Astrocyte (in vitro differentiated cells and primary cell): ENCODE results near the gene GRIK5. TPM values are rescaled to one million over a fixed set of nuclear protein-coding genes. Genes with fewer than 3 reads are reported as not detected.

Experiments used
- DNase-seq: peaks from one replicate; pipeline ENCODE4 v3.0.0-alpha.2; 2010; ENCODE audit warnings: low read depth
- FAIRE-seq: peaks from 2 replicates; lab custom pipeline; 2011; peaks lifted over from hg19 to GRCh38; lab: Jason Lieb, UNC
- H2AFZ ChIP-seq: 2 replicates; pipeline ENCODE4 v1.6.0; 2012; ENCODE audit warnings: low read depth, low read length, inconsistent platforms
- H3K27ac ChIP-seq: 2 replicates; pipeline ENCODE4 v1.5.1; 2011; ENCODE audit warnings: low read depth, low read length, inconsistent platforms
- H3K27me3 ChIP-seq: 2 replicates; pipeline ENCODE4 v1.6.0; 2011; ENCODE audit warnings: low read length, inconsistent platforms; ENCODE audit not compliant: insufficient read depth
- H3K36me3 ChIP-seq: 2 replicates; pipeline ENCODE4 v1.5.1; 2011; ENCODE audit warnings: low read length, inconsistent platforms; ENCODE audit not compliant: insufficient read depth
- H3K4me1 ChIP-seq: 2 replicates; pipeline ENCODE4 v1.5.1; 2011; ENCODE audit warnings: low read length, inconsistent platforms; ENCODE audit not compliant: insufficient read depth
- H3K4me2 ChIP-seq: 2 replicates; pipeline ENCODE4 v1.6.0; 2012; ENCODE audit warnings: low read length, inconsistent platforms
- H3K4me3 ChIP-seq: 2 replicates; pipeline ENCODE4 v1.5.1; 2011; ENCODE audit warnings: low read depth, mild to moderate bottlenecking, low read length, inconsistent platforms; ENCODE audit not compliant: insufficient read depth
- H3K79me2 ChIP-seq: 2 replicates; pipeline ENCODE4 v1.6.0; 2012; ENCODE audit warnings: mild to moderate bottlenecking, low read length, inconsistent platforms; ENCODE audit not compliant: insufficient read depth
- H3K9ac ChIP-seq: 2 replicates; pipeline ENCODE4 v1.6.0; 2012; ENCODE audit warnings: mild to moderate bottlenecking, low read length, inconsistent platforms
- H3K9me3 ChIP-seq: 2 replicates; pipeline ENCODE4 v1.5.1; 2012; ENCODE audit warnings: low read depth, mild to moderate bottlenecking, low read length, inconsistent platforms; ENCODE audit not compliant: insufficient read depth
- H4K20me1 ChIP-seq: 2 replicates; pipeline ENCODE4 v1.6.0; 2012; ENCODE audit warnings: low read length, inconsistent platforms; ENCODE audit not compliant: insufficient read depth
- H3K27ac Mint-ChIP-seq: one replicate; pipeline ENCODE4 v1.8.0; 2021; ENCODE audit warnings: mild to moderate bottlenecking, mixed read lengths; ENCODE audit not compliant: unreplicated experiment
- H3K27me3 Mint-ChIP-seq: one replicate; pipeline ENCODE4 v1.8.0; 2021; ENCODE audit warnings: low read depth, mixed read lengths; ENCODE audit not compliant: unreplicated experiment
- H3K36me3 Mint-ChIP-seq: one replicate; pipeline ENCODE4 v1.8.0; 2021; ENCODE audit warnings: low read depth, mixed read lengths; ENCODE audit not compliant: unreplicated experiment
- H3K4me1 Mint-ChIP-seq: one replicate; pipeline ENCODE4 v1.8.0; 2021; ENCODE audit warnings: low read depth, mixed read lengths; ENCODE audit not compliant: unreplicated experiment
- H3K4me3 Mint-ChIP-seq: one replicate; pipeline ENCODE4 v1.8.0; 2021; ENCODE audit warnings: mild to moderate bottlenecking, moderate library complexity, mixed read lengths; ENCODE audit not compliant: unreplicated experiment
- H3K9me3 Mint-ChIP-seq: one replicate; pipeline ENCODE4 v1.8.0; 2021; ENCODE audit warnings: mild to moderate bottlenecking, mixed read lengths; ENCODE audit not compliant: unreplicated experiment
- EZH2 ChIP-seq: IDR thresholded peaks from 2 replicates; pipeline ENCODE4 v1.6.1; 2012; ENCODE audit warnings: mild to moderate bottlenecking, low read length, inconsistent platforms; ENCODE audit not compliant: insufficient read depth
- total RNA-seq: library from RNA; stranded (reverse); gene quantifications from 2 replicates; pipeline ENCODE4 v1.2.1, GENCODE V29; 2021
- TF ChIP-seq, protein P1 (sequence below): IDR thresholded peaks from 2 replicates; pipeline ENCODE4 v1.5.1; 2011; ENCODE audit warnings: low read depth, mild to moderate bottlenecking, inconsistent platforms, low read length, moderate library complexity; ENCODE audit not compliant: insufficient read depth

GRIK5 gene
- total RNA-seq, 1 donor from 2014 or later = 9.2 TPM

DNA sequence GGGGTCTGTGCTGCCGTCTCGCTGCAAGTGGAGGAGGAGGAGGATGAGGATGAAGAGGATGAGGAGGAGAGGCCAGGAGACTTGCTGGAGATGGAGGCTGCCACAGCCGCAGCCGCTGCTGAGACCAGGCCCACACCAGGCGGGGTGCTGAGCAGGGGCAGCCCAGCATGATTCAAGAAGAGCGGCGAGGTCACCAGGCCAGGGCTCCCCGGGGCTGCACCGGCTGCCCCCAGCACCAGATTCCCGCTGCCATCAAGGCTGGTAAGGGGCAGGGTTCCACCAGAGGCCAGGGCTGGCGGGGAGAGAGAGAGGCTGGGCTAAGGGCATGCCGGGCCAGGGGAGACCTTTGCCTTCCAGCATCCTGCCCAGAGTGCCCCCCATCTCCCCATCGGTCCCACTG is 21.3 kb upstream of the GRIK5 start:
- peaks cover 10% of the 10 kb centered on the region for H3K27me3 Mint-ChIP-seq
- Histone ChIP-seq H3K9ac (no peak overlapping the region), H2AFZ (no peak overlapping the region), H3K27me3 (no peaks in the 10 kb centered on the region), H3K9me3 (no peaks in the 10 kb centered on the region), H3K27ac (no peak overlapping the region), H3K79me2 (no peaks in the 10 kb centered on the region), H3K36me3 (no peaks in the 10 kb centered on the region), H3K4me2 (no peak overlapping the region), H4K20me1 (no peaks in the 10 kb centered on the region), H3K4me1 (peaks cover 25% of the 10 kb centered on the region), H3K4me3 (no peak overlapping the region)
- H3K9me3 Mint-ChIP-seq = no peaks in the 10 kb centered on the region
- no peak overlapping the region for H3K27ac Mint-ChIP-seq
- no peak for FAIRE-seq
- peaks cover 30% of the 10 kb centered on the region for H3K4me1 Mint-ChIP-seq
- no peak for DNase-seq
- H3K36me3 Mint-ChIP-seq = peaks cover 4% of the 10 kb centered on the region
- TF ChIP-seq, protein P1, sequence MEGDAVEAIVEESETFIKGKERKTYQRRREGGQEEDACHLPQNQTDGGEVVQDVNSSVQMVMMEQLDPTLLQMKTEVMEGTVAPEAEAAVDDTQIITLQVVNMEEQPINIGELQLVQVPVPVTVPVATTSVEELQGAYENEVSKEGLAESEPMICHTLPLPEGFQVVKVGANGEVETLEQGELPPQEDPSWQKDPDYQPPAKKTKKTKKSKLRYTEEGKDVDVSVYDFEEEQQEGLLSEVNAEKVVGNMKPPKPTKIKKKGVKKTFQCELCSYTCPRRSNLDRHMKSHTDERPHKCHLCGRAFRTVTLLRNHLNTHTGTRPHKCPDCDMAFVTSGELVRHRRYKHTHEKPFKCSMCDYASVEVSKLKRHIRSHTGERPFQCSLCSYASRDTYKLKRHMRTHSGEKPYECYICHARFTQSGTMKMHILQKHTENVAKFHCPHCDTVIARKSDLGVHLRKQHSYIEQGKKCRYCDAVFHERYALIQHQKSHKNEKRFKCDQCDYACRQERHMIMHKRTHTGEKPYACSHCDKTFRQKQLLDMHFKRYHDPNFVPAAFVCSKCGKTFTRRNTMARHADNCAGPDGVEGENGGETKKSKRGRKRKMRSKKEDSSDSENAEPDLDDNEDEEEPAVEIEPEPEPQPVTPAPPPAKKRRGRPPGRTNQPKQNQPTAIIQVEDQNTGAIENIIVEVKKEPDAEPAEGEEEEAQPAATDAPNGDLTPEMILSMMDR = no peak
- TF ChIP-seq EZH2 = no peak
- no peak overlapping the region for H3K4me3 Mint-ChIP-seq

GRCh38 chr19:42090672-42091071 is 20.7 kb upstream of the GRIK5 start:
- Mint-ChIP-seq H3K4me3 (no peak overlapping the region), H3K9me3 (no peaks in the 10 kb centered on the region), H3K27me3 (peaks cover 10% of the 10 kb centered on the region), H3K36me3 (peaks cover 4% of the 10 kb centered on the region), H3K4me1 (peaks cover 35% of the 10 kb centered on the region), H3K27ac (no peak overlapping the region)
- Histone ChIP-seq H3K9me3 (no peaks in the 10 kb centered on the region), H3K79me2 (no peaks in the 10 kb centered on the region), H3K4me3 (no peak overlapping the region), H3K36me3 (no peaks in the 10 kb centered on the region), H3K4me1 (peaks cover 25% of the 10 kb centered on the region), H2AFZ (no peak overlapping the region), H3K27me3 (no peaks in the 10 kb centered on the region), H3K9ac (no peak overlapping the region), H4K20me1 (no peaks in the 10 kb centered on the region), H3K27ac (no peak overlapping the region), H3K4me2 (no peak overlapping the region)
- FAIRE-seq = no peak
- DNase-seq = no peak
- TF ChIP-seq EZH2 = no peak
- TF ChIP-seq, protein P1 = no peak

GRCh38 chr19:42089772-42090171 is 19.8 kb upstream of the GRIK5 start:
- peaks cover 25% of the 10 kb centered on the region for H3K4me1 ChIP-seq
- no peak overlapping the region for H3K27ac ChIP-seq
- Mint-ChIP-seq H3K9me3 (no peaks in the 10 kb centered on the region), H3K27ac (no peak overlapping the region), H3K36me3 (peaks cover 6% of the 10 kb centered on the region), H3K4me3 (no peak overlapping the region), H3K27me3 (peaks cover 8% of the 10 kb centered on the region), H3K4me1 (peaks cover 38% of the 10 kb centered on the region)
- H3K36me3 ChIP-seq = no peaks in the 10 kb centered on the region
- DNase-seq = no peak
- H3K4me2 ChIP-seq = no peak overlapping the region
- H3K27me3 ChIP-seq = no peaks in the 10 kb centered on the region
- no peak overlapping the region for H2AFZ ChIP-seq
- H3K4me3 ChIP-seq = no peak overlapping the region
- no peaks in the 10 kb centered on the region for H3K79me2 ChIP-seq
- no peak for FAIRE-seq
- no peak for TF ChIP-seq EZH2
- TF ChIP-seq, protein P1 = no peak
- no peaks in the 10 kb centered on the region for H3K9me3 ChIP-seq
- H3K9ac ChIP-seq = no peak overlapping the region
- no peaks in the 10 kb centered on the region for H4K20me1 ChIP-seq
